Natural killer cell (primary cell): Measurements from ENCODE around the gene PRDM10. TPM values are rescaled to one million over a fixed set of nuclear protein-coding genes. Genes with fewer than 3 reads are reported as not detected.

Experiments used
- ATAC-seq, 3 donors: fragments of 150-1000 bp in 2 of 3; fragments of 200-7000 bp in 1 of 3; cut with Tn5 transposase; 1 replicate in 1 of 3; 2 replicates in 2 of 3; pipeline ENCODE4 v1.10.0; 2021; ENCODE audit warnings: mild to moderate bottlenecking in 2 of 3, moderate library complexity in 2 of 3
- DNase-seq, 2 donors: peaks; one replicate each; pipeline versions ENCODE4 v3.0.0 to v3.0.0-alpha.2; 2013 to 2021; ENCODE audit warnings: mixed read lengths in 1 of 2
- H3K27ac ChIP-seq: one replicate; pipeline ENCODE4 v1.5.1; 2013; ENCODE audit warnings: mild to moderate bottlenecking, low read length
- H3K27me3 ChIP-seq: one replicate; pipeline ENCODE4 v1.6.1; 2013; ENCODE audit warnings: low read length; ENCODE audit not compliant: control insufficient read depth, insufficient read depth
- H3K36me3 ChIP-seq: one replicate; pipeline ENCODE4 v1.6.1; 2013; ENCODE audit warnings: low read length; ENCODE audit not compliant: control insufficient read depth, insufficient read depth
- H3K4me1 ChIP-seq: one replicate; pipeline ENCODE4 v1.6.1; 2013; ENCODE audit warnings: low read length; ENCODE audit not compliant: control insufficient read depth, insufficient read depth
- H3K4me3 ChIP-seq: one replicate; pipeline ENCODE4 v1.5.1; 2013; ENCODE audit warnings: low read length
- H3K9me3 ChIP-seq: one replicate; pipeline ENCODE4 v1.6.1; 2013; ENCODE audit warnings: low read length; ENCODE audit not compliant: control insufficient read depth, insufficient read depth
- H3K27ac Mint-ChIP-seq, 2 donors: one replicate each; pipeline ENCODE4 v1.8.0; 2022; ENCODE audit warnings: mild to moderate bottlenecking in 2 of 2, mixed read lengths in 2 of 2, moderate library complexity in 1 of 2
- H3K27me3 Mint-ChIP-seq, 2 donors: one replicate each; pipeline ENCODE4 v1.8.0; 2022; ENCODE audit warnings: low read depth in 2 of 2, mixed read lengths in 2 of 2
- H3K36me3 Mint-ChIP-seq: one replicate; pipeline ENCODE4 v1.8.0; 2022; ENCODE audit warnings: mixed read lengths
- H3K4me1 Mint-ChIP-seq, 2 donors: one replicate each; pipeline ENCODE4 v1.8.0; 2022; ENCODE audit warnings: mixed read lengths in 2 of 2
- H3K4me3 Mint-ChIP-seq: one replicate; pipeline ENCODE4 v1.8.0; 2022; ENCODE audit warnings: mild to moderate bottlenecking, moderate library complexity, mixed read lengths
- H3K9me3 Mint-ChIP-seq, 2 donors: one replicate each; pipeline ENCODE4 v1.8.0; 2022; ENCODE audit warnings: mixed read lengths in 2 of 2
- CTCF ChIP-seq: fragments of 200-600 bp; IDR thresholded peaks from one replicate; pipeline ENCODE4 v1.8.0; 2022; ENCODE audit warnings: antibody characterized with exemption
- WGBS: methylation state at CpG from one replicate; pipeline ENCODE4 v1.1.7; 2013; ENCODE audit warnings: missing lambda C conversion rate; ENCODE audit not compliant: insufficient coverage; 5-methylcytosine and 5-hydroxymethylcytosine counted together
- intact Hi-C: fragments of 100-400 bp; cut with micrococcal nuclease; formaldehyde crosslinking; loops from one replicate; pipeline ENCODE4 v1.14.2; 2022
- total RNA-seq, 4 donors: library from RNA; stranded (reverse); fragments of 120-200 nt in 1 of 4; gene quantifications; one replicate each; pipeline versions ENCODE4 v1.2.3 to v1.2.4, GENCODE V29; 2013 to 2022

PRDM10 gene
- total RNA-seq, result 10 to 100 TPM; 10.3 to 13.1 (median 12.5) TPM
- total RNA-seq (2013), result 8.6 TPM

GRCh38 chr11:130002352-130002845, at the start of gene PRDM10:
Gene PRDM10, minus strand, starts transcription at chr11:130002835. Its CDS starts 41,871 bp downstream, at chr11:129960964.
- intact Hi-C loops, result loop anchor here (5.0 to 10.0 kb wide), 3 partner anchors 125 to 912 kb away; partner anchors contain the start of genes SNX19 and ZBTB44
- DNase-seq, result peak; percentile 89 to 95

GRCh38 chr11:130051082-130051481, 48.4 kb upstream of the PRDM10 start:
- H3K36me3 Mint-ChIP-seq, result no peaks in the 10 kb centered on the region
- ATAC-seq, result no peak
- intact Hi-C loops, result no loop called here
- H3K9me3 ChIP-seq, result no peaks in the 10 kb centered on the region
- H3K4me1 ChIP-seq, result no peaks in the 10 kb centered on the region
- H3K9me3 Mint-ChIP-seq, result no peaks in the 10 kb centered on the region
- 90% methylated on average over 1 of the region's 1 CpG for whole genome bisulfite sequencing
- H3K4me3 ChIP-seq, result no peak overlapping the region
- TF ChIP-seq CTCF, result no peak
- no peak overlapping the region for H3K4me3 Mint-ChIP-seq
- H3K36me3 ChIP-seq, result no peaks in the 10 kb centered on the region
- no peak overlapping the region for H3K27ac Mint-ChIP-seq
- H3K27me3 ChIP-seq, result no peaks in the 10 kb centered on the region
- H3K4me1 Mint-ChIP-seq, result no peaks in the 10 kb centered on the region
- peaks cover 0 to 11% of the 10 kb centered on the region in 2 donors for H3K27me3 Mint-ChIP-seq
- no peak for DNase-seq
- peak overlapping the region; percentile 11 for H3K27ac ChIP-seq

More at GRCh38 chr11:130002352-130002845, at the start of gene PRDM10:
- Histone ChIP-seq H3K4me3 (peak within 1 kb of the TSS; percentile 65), H3K9me3 (no peaks in the 10 kb centered on the region), H3K4me1 (peaks cover 31% of the 10 kb centered on the region), H3K36me3 (no peaks in the 10 kb centered on the region), H3K27ac (peak within 1 kb of the TSS; percentile 95), H3K27me3 (no peaks in the 10 kb centered on the region)
- ATAC-seq, result peak; percentile 66 to 85 (median 70)
- H3K4me1 Mint-ChIP-seq, result peaks cover 33 to 37% of the 10 kb centered on the region in 2 donors
- no peak for TF ChIP-seq CTCF
- 0% methylated on average over 26 of the region's 33 CpGs for WGBS
- H3K4me3 Mint-ChIP-seq, result peak within 1 kb of the TSS; percentile 98
- H3K27ac Mint-ChIP-seq, result peak within 1 kb of the TSS; percentile 99 to 100
- no peaks in the 10 kb centered on the region for H3K36me3 Mint-ChIP-seq
- H3K27me3 Mint-ChIP-seq, result peaks cover 0 to 4% of the 10 kb centered on the region in 2 donors
- H3K9me3 Mint-ChIP-seq, result no peaks in the 10 kb centered on the region

- WGBS, result 89% methylated on average over 2 of the region's 2 CpGs
- intact Hi-C loops, result no loop called here
- Mint-ChIP-seq H3K27me3 (peaks cover 0 to 11% of the 10 kb centered on the region in 2 donors), H3K9me3 (no peaks in the 10 kb centered on the region), H3K27ac (no peak overlapping the region), H3K4me3 (no peak overlapping the region), H3K4me1 (no peaks in the 10 kb centered on the region), H3K36me3 (no peaks in the 10 kb centered on the region)
- no peak for DNase-seq
- TF ChIP-seq CTCF, result no peak
- H3K27me3 ChIP-seq, result no peaks in the 10 kb centered on the region
- H3K4me1 ChIP-seq, result no peaks in the 10 kb centered on the region
- no peaks in the 10 kb centered on the region for H3K9me3 ChIP-seq
- no peaks in the 10 kb centered on the region for H3K36me3 ChIP-seq
- H3K4me3 ChIP-seq, result no peak overlapping the region
- H3K27ac ChIP-seq, result no peak overlapping the region
- no peak for ATAC-seq
Measured at GRCh38 chr11:130050257-130050656, 47.6 kb upstream of the PRDM10 start.

GRCh38 chr11:130049328-130049771, 46.7 kb upstream of the PRDM10 start:
- H3K27me3 ChIP-seq, result no peaks in the 10 kb centered on the region
- no peak overlapping the region for H3K4me3 ChIP-seq

More at GRCh38 chr11:130049328-130049771, 46.7 kb upstream of the PRDM10 start:
- Histone ChIP-seq H3K9me3 (no peaks in the 10 kb centered on the region), H3K27ac (no peak overlapping the region), H3K4me1 (no peaks in the 10 kb centered on the region), H3K36me3 (no peaks in the 10 kb centered on the region)
- 93% methylated on average over 1 of the region's 1 CpG for WGBS
- intact Hi-C loops, result no loop called here
- TF ChIP-seq CTCF, result no peak
- H3K9me3 Mint-ChIP-seq, result no peaks in the 10 kb centered on the region
- H3K4me1 Mint-ChIP-seq, result no peaks in the 10 kb centered on the region
- H3K27ac Mint-ChIP-seq, result no peak overlapping the region
- DNase-seq (no peak), ATAC-seq (no peak)
- H3K27me3 Mint-ChIP-seq, result peaks cover 0 to 11% of the 10 kb centered on the region in 2 donors
- no peak overlapping the region for H3K4me3 Mint-ChIP-seq
- H3K36me3 Mint-ChIP-seq, result no peaks in the 10 kb centered on the region
